ENCODE results near the gene LEF1. TPM values are rescaled to one million over a fixed set of nuclear protein-coding genes. Genes with fewer than 3 reads are reported as not detected.

The LEF1 gene
- total RNA-seq, 1 experiment from 2014 or later: 0.79 TPM

DNA sequence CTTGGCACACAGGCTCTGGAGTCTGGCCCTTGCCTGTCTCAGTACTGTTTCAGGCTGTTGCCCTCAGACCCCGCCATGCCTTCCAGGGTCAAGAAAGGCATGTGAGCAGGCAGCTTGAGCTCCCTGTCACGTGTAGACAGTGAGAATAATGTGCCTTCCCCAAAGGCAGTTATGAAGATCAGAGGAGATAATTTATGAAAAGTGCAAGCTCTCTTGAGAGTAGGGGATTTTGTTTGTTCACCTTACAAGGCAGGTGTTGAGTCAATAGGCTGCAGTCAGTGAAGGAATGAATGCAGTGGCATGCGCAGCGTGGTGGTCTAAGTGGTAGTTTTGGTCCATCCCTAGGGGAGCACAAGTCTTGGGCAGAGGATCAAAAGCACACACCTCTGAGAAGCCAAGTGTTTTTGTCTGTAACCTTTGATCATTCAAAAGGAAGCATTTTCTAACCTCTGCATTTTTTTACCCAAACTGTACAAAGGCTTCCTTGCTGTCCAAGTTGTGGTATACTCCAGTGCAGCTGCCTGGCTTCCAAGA is 164.7 kb downstream of the LEF1 start:
- BruUV-seq (replicated peaks): no TSS peak
- H3K9ac ChIP-seq (ENCODE audit: low read length): no peak overlapping the region
- H3K27me3 ChIP-seq (ENCODE audit: insufficient read depth, low read length): no peaks in the 10 kb centered on the region
- no peak for DNase-seq (ENCODE audit: low read depth, low spot score)
- no peaks in the 10 kb centered on the region for H4K20me1 ChIP-seq (ENCODE audit: insufficient read depth)
- H3K36me3 ChIP-seq (ENCODE audit: control insufficient read depth in 1 of 2, insufficient read depth in 2 of 2, low read length in 2 of 2): no peaks in the 10 kb centered on the region
- no peaks in the 10 kb centered on the region for H3K9me3 ChIP-seq (ENCODE audit: control insufficient read depth in 1 of 2, insufficient read depth in 1 of 2, low read depth in 1 of 2, low read length in 2 of 2)
- no peak for ATAC-seq
- RAD21 ChIA-PET (ENCODE audit: low non-redundant PET in 1 of 2, low total read pairs in 2 of 2, uncharacterized antibody in 2 of 2, unreplicated experiment in 2 of 2): no interaction called here
- no peak overlapping the region for H3K4me2 ChIP-seq (ENCODE audit: low read length)
- no peak overlapping the region for H2AFZ ChIP-seq (ENCODE audit: low read depth, low read length, poor library complexity, severe bottlenecking)
- H3K9me2 ChIP-seq (ENCODE audit: insufficient read depth): no peaks in the 10 kb centered on the region
- intact Hi-C loops (cut with micrococcal nuclease): no loop called here
- CTCF ChIA-PET: no interaction called here
- POLR2A ChIA-PET: no interaction called here
- H3K4me3 ChIP-seq (replicated peaks in 1 of 2; ENCODE audit: low read depth in 1 of 2, low read length in 2 of 2): no peak overlapping the region
- peaks cover 4% of the 10 kb centered on the region; the same call in 1 of the 2 replicates for H3K79me2 ChIP-seq (ENCODE audit: insufficient read depth, low read length)
- no peak overlapping the region for H3K27ac ChIP-seq (ENCODE audit: low read depth, low read length)
- TF ChIP-seq, protein P1, sequence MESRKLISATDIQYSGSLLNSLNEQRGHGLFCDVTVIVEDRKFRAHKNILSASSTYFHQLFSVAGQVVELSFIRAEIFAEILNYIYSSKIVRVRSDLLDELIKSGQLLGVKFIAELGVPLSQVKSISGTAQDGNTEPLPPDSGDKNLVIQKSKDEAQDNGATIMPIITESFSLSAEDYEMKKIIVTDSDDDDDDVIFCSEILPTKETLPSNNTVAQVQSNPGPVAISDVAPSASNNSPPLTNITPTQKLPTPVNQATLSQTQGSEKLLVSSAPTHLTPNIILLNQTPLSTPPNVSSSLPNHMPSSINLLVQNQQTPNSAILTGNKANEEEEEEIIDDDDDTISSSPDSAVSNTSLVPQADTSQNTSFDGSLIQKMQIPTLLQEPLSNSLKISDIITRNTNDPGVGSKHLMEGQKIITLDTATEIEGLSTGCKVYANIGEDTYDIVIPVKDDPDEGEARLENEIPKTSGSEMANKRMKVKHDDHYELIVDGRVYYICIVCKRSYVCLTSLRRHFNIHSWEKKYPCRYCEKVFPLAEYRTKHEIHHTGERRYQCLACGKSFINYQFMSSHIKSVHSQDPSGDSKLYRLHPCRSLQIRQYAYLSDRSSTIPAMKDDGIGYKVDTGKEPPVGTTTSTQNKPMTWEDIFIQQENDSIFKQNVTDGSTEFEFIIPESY (IDR thresholded peaks at IDR 0.05; ENCODE audit: extremely low read depth, insufficient replicate concordance, low read length): no peak
- TF ChIP-seq CEBPB (IDR thresholded peaks at IDR 0.05; ENCODE audit: low read depth) (no peak), POLR2A (IDR thresholded peaks at IDR 0.05; ENCODE audit: borderline replicate concordance, extremely low read depth, insufficient read depth, insufficient read length) (no peak), EZH2phosphoT487 (IDR thresholded peaks at IDR 0.05; ENCODE audit: borderline replicate concordance) (no peak), SP1 (IDR thresholded peaks at IDR 0.05; ENCODE audit: low read depth) (no peak), SRF (IDR thresholded peaks at IDR 0.05; ENCODE audit: low read depth) (no peak), ZFX (IDR thresholded peaks at IDR 0.05) (no peak), JUND (IDR thresholded peaks at IDR 0.05) (no peak), ZNF274 (IDR thresholded peaks at IDR 0.05; ENCODE audit: low read depth, low read length) (no peak), ELF1 (IDR thresholded peaks at IDR 0.05; ENCODE audit: borderline replicate concordance, low read depth) (no peak), YY1 (IDR thresholded peaks at IDR 0.05; ENCODE audit: extremely low read depth, insufficient replicate concordance, low read depth, low read length) (no peak), FOSL1 (IDR thresholded peaks at IDR 0.05; ENCODE audit: low read depth) (no peak), EZH2 (IDR thresholded peaks at IDR 0.05) (no peak), SIN3A (IDR thresholded peaks at IDR 0.05; ENCODE audit: low read depth) (no peak), TCF7L2 (IDR thresholded peaks at IDR 0.05; ENCODE audit: borderline replicate concordance, extremely low read depth, insufficient read depth, insufficient read length) (no peak), CBX3 (IDR thresholded peaks at IDR 0.05; ENCODE audit: low read depth) (no peak), EGR1 (IDR thresholded peaks at IDR 0.05; ENCODE audit: low read depth) (no peak)
- TF ChIP-seq, protein P2, sequence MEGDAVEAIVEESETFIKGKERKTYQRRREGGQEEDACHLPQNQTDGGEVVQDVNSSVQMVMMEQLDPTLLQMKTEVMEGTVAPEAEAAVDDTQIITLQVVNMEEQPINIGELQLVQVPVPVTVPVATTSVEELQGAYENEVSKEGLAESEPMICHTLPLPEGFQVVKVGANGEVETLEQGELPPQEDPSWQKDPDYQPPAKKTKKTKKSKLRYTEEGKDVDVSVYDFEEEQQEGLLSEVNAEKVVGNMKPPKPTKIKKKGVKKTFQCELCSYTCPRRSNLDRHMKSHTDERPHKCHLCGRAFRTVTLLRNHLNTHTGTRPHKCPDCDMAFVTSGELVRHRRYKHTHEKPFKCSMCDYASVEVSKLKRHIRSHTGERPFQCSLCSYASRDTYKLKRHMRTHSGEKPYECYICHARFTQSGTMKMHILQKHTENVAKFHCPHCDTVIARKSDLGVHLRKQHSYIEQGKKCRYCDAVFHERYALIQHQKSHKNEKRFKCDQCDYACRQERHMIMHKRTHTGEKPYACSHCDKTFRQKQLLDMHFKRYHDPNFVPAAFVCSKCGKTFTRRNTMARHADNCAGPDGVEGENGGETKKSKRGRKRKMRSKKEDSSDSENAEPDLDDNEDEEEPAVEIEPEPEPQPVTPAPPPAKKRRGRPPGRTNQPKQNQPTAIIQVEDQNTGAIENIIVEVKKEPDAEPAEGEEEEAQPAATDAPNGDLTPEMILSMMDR (IDR thresholded peaks at IDR 0.05 in 2 of 3, conservative IDR thresholded peaks at IDR 0.05 in 1 of 3; ENCODE audit: borderline replicate concordance in 1 of 3, insufficient read depth in 1 of 3, low read depth in 2 of 3, low read length in 2 of 3): no peak
- TF ChIP-seq, protein P3, sequence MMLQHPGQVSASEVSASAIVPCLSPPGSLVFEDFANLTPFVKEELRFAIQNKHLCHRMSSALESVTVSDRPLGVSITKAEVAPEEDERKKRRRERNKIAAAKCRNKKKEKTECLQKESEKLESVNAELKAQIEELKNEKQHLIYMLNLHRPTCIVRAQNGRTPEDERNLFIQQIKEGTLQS (IDR thresholded peaks at IDR 0.05): no peak
- TF ChIP-seq, protein P4, sequence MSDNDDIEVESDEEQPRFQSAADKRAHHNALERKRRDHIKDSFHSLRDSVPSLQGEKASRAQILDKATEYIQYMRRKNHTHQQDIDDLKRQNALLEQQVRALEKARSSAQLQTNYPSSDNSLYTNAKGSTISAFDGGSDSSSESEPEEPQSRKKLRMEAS (IDR thresholded peaks at IDR 0.05): no peak
- no peaks in the 10 kb centered on the region for H3K4me1 ChIP-seq (ENCODE audit: control insufficient read depth in 1 of 2, insufficient read depth in 2 of 2, low read length in 2 of 2)
